ENCODE results near the gene HES4. TPM values are rescaled to one million over a fixed set of nuclear protein-coding genes. Genes with fewer than 3 reads are reported as not detected.

HES4 gene, protein sequence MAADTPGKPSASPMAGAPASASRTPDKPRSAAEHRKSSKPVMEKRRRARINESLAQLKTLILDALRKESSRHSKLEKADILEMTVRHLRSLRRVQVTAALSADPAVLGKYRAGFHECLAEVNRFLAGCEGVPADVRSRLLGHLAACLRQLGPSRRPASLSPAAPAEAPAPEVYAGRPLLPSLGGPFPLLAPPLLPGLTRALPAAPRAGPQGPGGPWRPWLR
- total RNA-seq: 2.6 and 8.3 TPM in 2 replicates

DNA sequence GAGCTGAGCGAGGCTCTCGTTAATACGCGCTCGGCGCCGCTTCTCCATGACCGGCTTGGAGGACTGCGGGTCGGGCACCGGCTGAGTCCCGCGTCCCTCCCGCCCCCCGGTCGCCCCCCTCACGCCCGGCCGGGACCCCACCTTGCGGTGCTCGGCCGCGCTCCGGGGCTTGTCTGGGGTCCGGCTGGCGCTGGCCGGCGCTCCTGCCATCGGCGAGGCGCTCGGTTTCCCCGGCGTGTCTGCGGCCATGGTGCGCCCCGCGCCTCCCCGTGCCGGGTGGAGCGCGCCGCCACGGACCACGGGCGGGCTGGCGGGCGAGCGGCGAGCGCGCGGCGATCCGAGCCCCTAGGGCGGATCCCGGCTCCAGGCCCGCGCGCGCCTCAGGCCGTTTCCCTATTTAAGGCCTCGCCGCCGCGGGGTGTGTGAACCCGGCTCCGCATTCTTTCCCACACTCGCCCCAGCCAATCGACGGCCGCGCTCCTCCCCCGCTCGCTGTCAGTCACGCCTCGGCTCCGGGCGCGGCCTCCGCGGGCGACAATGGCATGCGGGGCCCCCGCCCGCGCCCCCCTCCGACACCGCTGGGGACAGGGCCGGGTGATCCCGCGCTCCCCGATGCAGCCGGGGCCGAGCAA is at the start of gene HES4:
TSS of gene HES4 (minus strand) at position 373 of the 632 bp plus-strand sequence. CDS start at position 249, 124 bp downstream.

DNA sequence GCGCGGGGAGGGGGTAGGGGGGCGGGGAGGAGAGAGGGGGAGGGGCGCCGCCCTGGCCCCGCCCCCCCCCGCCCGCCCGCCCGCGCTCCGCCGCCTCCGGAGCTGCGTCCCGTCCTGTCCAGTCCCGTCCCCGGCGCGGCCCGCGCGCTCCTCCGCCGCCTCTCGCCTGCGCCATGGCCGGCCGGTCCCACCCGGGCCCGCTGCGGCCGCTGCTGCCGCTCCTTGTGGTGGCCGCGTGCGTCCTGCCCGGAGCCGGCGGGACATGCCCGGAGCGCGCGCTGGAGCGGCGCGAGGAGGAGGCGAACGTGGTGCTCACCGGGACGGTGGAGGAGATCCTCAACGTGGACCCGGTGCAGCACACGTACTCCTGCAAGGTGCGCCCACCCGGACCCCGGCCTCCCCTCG is 20.1 kb upstream of the HES4 start, which contains the start of gene AGRN:
TSS of gene AGRN (plus strand) at position 121 of the 405 bp plus-strand sequence. CDS start at position 174, 53 bp downstream.

DNA sequence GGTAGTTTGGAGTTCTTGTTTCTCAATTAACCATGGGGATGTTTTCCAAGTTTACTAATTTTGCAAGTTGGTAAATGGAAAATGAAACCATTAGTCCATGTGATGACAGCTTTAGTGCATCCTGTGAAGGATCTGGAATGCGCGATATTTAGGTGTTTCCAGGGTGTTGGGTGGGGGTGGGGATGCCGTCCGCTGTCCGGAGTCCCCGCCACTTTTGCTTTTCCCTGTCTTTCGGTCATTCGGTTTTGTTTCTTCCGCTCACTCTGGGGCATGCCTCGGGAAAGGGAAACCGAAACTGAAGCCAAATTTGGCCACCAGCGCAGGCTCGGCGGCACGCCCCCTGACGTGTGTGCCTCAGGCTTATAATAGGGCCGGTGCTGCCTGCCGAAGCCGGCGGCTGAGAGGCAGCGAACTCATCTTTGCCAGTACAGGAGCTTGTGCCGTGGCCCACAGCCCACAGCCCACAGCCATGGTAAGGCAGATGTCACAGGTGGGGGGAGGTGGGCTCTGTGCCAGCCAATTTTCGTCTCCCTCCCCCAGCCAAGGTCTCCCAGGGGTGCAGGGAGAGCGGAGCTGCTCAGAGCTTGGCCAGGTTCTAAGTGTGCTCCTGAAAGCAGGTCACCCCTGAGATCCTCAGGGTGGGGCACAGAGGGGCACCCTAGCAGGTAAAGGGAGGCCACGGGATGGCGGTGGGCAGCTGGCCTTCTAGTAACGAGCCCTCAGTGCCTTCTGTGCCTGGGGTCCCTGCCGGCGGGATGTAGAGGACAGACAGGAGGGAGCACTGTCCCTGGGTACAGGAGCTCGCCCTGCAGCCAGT is 13.4 kb upstream of the HES4 start, which contains the start of gene ISG15:
TSS of gene ISG15 (plus strand) at position 393 of the 817 bp plus-strand sequence. CDS start at position 470, 77 bp downstream.

DNA sequence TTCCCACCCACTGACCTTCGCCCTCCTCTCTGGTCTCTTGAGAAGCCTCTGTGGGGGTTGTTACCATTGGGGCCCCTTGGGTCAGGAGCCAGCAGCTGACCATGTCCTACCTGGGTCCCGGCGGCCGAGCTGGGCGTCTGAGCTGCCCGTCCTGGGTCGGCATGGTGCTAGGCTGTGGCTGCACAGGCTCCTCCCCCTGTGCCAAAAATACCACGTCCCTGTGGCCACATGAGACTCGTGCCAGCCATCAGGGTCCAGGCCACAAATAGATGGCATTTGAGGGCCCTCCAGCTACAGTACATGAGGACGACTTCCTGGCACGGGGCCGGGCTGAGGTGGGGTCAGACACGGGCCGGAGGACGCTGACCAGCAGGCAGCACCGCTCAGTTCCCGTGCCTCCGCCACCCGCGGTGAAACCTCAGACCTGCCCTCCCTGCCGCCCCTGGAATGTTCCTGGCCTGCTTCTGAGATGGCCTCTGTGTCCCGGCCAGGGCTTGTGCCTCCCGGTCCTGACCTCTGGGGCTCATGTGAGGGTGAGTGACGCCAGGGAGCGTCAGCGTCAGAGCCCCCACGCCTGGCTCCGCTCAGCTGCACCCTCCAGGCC is 17.8 kb downstream of the HES4 start, which contains the start of gene PERM1:
TSS of gene PERM1 (minus strand) at position 139 of the 604 bp plus-strand sequence. CDS start 1,064 bp downstream, outside the sequence.

DNA sequence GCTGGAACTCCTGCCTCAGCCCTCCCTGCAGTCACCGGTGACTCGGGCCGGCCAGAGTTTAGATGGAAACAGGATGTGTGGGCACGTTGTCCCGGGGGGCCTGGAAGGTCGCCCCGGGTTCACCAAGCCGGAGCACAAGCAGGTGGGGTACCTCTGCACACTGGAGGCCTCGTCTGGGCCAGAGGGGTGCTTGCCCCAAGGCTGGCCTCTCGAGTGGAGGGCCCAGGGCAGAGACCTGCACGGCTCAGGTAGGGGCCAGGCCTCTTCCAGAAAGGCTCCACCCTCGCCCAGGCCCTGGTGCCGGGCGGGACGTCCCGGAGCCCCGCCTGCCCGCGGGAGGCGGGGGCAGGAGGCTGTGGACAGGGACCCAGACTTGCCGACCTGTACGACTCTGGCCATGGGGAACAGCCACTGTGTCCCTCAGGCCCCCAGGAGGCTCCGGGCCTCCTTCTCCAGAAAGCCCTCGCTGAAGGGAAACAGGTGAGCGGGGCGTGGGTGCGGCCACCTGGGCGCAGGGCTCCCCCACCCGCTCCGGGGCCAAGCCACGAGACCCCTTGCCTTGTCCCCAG is 33.7 kb downstream of the HES4 start, which contains the start of gene PLEKHN1:
TSS of gene PLEKHN1 (plus strand) at position 348 of the 569 bp plus-strand sequence. CDS start at position 398, 50 bp downstream.

DNA sequence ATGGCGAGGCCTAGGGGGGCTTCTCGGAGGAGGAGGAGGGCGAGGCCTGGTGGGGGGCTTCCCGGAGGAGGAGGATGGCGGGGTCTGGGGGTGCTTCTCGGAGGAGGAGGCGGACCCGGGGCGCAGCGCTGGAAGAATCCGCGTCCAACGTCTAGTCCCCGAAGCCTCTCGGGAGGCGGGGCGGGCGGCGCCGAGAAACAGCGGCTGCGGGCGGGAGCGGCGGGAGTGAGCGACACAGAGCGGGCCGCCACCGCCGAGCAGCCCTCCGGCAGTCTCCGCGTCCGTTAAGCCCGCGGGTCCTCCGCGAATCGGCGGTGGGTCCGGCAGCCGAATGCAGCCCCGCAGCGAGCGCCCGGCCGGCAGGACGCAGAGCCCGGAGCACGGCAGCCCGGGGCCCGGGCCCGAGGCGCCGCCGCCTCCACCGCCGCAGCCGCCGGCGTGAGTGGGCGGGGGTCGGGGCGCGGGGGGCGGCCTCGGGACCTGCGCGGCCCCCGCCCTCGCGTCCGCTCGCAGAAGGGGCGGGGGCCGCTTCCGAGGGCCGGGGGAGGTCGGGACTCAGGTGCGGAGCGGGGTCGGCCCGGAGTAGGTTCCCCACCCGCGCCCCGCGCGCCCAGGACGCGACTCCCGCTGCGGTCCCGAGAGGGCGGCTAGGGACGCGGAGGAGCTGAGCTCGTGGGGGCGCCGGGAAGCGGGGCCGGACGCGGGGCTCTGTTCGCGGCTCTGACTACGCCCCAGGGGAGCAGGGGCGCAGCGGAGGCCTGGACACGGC is 39.4 kb downstream of the HES4 start, which contains the start of gene KLHL17:
TSS of gene KLHL17 (plus strand) at position 222 of the 769 bp plus-strand sequence. CDS start at position 332, 110 bp downstream.

DNA sequence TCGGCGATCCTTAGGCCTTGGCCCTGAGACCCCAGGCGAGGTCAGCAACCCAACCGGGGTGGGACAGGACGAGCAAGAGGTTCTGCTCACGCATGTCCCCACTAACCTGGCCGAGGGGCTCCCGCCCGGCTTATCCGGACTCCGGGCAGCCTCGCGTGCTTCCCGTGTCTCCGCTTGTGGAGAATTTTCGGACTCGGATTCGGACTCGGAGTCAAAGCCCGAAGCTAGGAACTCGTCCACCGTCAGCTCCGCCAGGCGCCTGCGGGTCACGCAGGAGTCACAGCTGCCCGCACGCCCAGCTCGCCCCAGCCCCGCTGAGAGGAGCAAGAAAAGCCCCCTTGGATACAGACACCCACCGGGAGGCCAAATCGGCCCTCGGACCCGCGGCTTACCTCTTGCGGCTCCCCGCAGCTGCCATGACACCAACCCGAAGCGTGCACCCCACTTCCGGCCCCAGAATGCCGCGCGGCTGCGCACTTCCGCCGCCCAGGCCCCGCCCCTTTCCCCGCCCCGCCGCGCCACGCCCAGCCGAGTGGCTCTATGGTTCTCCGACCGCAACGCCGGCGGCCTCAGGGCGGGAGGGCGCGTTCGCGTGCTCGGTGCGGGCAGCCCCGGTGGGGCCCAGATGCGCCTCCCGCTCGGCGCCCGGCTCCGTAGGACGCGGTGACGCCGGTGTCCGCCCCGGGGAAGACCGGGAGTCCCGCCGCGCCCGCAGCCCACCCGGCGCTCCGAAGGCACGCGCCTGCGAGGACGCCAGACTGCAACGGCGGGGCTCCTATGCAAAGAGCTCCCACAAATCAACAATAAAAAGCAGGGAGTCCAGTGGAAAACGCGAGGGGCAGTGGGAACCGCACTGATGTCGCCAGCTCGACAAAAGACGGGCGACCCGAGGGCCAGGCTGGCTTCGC is 40.8 kb downstream of the HES4 start, which contains the start of gene NOC2L:
TSS of gene NOC2L (minus strand) at position 434 of the 908 bp plus-strand sequence. CDS start at position 418, 16 bp downstream.

Other genes starting within 250 kb of the HES4 start
- gene SAMD11, start 76.2 kb downstream of the HES4 start, total RNA-seq: 1.9 and 19.5 TPM in 2 replicates
- 70.5 and 100 TPM in 2 replicates for gene NOC2L, start 40.8 kb downstream of the HES4 start, total RNA-seq
- 6.8 and 11.9 TPM in 2 replicates for gene KLHL17, start 39.5 kb downstream of the HES4 start, total RNA-seq
- 0.33 and 0.66 TPM in 2 replicates for gene PLEKHN1, start 33.6 kb downstream of the HES4 start, total RNA-seq
- gene PERM1, start 18.0 kb downstream of the HES4 start, total RNA-seq: 1.5 and 2.5 TPM in 2 replicates
- gene ISG15, start 13.4 kb upstream of the HES4 start, total RNA-seq: 33.9 and 46.0 TPM in 2 replicates
- 68.9 and 101 TPM in 2 replicates for gene AGRN, start 20.0 kb upstream of the HES4 start, total RNA-seq
- gene RNF223, start 74.2 kb upstream of the HES4 start, total RNA-seq: not detected in 2 replicates
- gene C1orf159, start 116.0 kb upstream of the HES4 start, total RNA-seq: 4.6 and 6.6 TPM in 2 replicates
- gene TTLL10, start 173.8 kb upstream of the HES4 start, total RNA-seq: not detected in 2 replicates
- gene TNFRSF18, start 206.5 kb upstream of the HES4 start, total RNA-seq: not detected in 2 replicates
- gene TNFRSF4, start 214.1 kb upstream of the HES4 start, total RNA-seq: 0.17 TPM in 1 of 2 replicates, not detected in the other
- gene SDF4, start 231.9 kb upstream of the HES4 start, total RNA-seq: 214 and 261 TPM in 2 replicates
- 28.5 and 35.7 TPM in 2 replicates for gene B3GALT6, start 232.1 kb upstream of the HES4 start, total RNA-seq
- 0.91 and 2.2 TPM in 2 replicates for gene C1QTNF12, start 246.6 kb upstream of the HES4 start, total RNA-seq

Measured in smooth muscle cell of the pulmonary artery (primary cell).